KBM-7 (cell line): ENCODE measurements around the gene RPTOR.
"Not testable (repeated sequence)": the region's sequence is repeated elsewhere in the genome, so short reads cannot be mapped to it uniquely, and the experiment has no call there.

ENCODE experiments used
- DNase-seq: peaks from one replicate; pipeline ENCODE4 v3.0.0-alpha.2; 2015
- in situ Hi-C: fragments of 300-500 bp; cut with MboI; formaldehyde crosslinking; loops from 2 replicates; pipeline ENCODE4 v1.14.3; 2020; ENCODE audit warnings: low sequenced_read_pairs, low pct_unique_long_range_greater_than_20kb, mixed read lengths

Gene RPTOR

GRCh38 chr17:80512233-80512632 is 32.4 kb upstream of the RPTOR start:
- in situ Hi-C loops = no loop called here
- no peak for DNase-seq

- in situ Hi-C loops = no loop called here
These were observed 31.4 kb upstream of the RPTOR start for GRCh38 chr17:80513201-80513600.

DNA sequence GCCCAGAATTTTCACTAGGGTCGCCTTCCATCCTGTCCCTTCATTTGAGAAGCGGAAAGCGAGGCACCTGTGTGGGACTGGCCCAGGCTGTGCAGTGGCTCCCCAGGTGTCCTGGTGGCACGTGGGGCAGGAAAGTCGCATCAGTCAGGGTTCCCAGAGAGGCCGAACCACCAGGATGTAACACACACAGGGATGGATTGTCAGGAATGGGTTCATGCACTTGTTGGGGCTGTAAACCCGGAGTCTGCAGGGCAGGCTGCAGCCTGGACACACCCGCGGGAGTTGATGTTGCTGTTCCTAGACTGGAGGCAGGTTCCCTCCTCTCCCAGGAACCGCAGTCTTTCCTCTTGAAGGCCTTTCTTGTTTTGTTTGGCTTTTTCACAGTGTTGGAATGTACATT is 30.7 kb upstream of the RPTOR start:
- in situ Hi-C loops = no loop called here
- DNase-seq = no peak

More at GRCh38 chr17:80513201-80513600, 31.4 kb upstream of the RPTOR start:
- no peak for DNase-seq

DNA sequence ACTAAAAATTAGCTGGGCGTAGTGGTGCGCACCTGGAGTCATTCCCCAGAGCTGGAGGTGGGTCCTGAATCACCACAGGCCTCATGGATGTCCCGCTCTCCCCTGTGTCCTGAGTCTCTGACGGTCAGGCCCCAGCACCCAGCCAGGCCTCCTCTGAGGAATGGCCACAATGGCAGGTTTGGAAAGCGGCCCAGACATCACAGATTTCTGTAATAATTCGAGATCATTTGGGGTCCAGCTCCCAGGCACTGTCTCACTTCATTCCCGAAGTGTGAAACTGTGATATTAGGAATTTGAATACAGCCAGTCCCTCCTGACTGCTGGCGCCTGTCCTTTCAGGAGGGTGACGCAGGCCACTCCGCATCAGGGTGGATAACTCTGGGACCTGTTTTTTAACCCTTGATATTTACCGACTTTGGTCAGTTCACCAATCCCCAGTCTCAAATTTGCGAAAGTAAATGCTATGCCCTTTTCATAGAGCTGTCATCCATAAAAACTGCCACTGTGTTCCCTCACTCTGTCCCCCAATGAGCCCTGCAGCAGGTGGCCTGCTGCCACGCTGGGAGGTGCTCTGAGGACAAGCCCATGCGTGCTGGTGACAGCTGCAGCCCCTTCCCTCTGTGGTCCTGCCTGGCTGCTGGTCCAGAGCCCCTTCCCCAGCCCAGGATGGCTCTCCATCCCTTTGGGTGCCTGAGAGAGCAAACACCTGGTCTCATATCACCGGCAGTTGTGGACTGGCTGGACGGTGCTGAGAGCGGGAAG is 28.3 kb upstream of the RPTOR start:
- no peak for DNase-seq
- in situ Hi-C loops = no loop called here

- in situ Hi-C loops = no loop called here
- no peak for DNase-seq
These were observed 27.0 kb upstream of the RPTOR start for GRCh38 chr17:80517641-80518040.

GRCh38 chr17:80518392-80518791 is 26.2 kb upstream of the RPTOR start:
- in situ Hi-C loops = no loop called here
- no peak for DNase-seq

DNA sequence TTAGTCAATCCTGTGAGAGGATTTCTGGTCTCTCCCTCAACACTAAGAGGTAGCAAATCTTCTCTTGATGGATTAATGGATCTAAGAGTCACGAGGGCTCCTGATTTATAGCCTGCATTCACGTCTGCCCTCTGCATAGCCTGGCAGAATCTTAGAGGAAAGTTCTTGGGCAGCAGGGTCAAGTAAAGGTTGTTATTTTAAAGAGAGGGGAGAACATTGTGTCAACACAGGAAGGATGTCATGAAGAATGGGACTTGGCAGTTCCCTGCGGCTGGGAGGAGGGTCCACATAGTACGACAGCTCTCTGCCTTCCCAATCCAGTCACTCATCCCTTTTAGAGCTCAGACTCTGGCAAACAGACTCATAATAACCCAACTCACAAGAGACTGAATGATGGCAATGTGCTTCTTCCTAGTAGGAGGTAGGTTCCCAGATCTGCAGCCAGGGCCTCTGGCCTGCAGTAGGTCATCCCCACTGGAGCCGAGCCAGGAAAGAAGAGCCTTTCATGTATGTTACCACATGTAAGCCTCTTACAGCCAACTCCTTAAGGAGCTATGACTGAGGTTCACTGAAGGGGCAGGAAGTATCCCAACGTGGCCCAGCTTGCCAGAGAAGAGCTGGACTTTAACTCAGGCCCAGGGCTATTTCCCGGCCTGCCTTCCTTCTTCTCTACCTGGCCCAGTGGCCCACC is 25.4 kb upstream of the RPTOR start:
- in situ Hi-C loops = no loop called here
- no peak for DNase-seq

DNA sequence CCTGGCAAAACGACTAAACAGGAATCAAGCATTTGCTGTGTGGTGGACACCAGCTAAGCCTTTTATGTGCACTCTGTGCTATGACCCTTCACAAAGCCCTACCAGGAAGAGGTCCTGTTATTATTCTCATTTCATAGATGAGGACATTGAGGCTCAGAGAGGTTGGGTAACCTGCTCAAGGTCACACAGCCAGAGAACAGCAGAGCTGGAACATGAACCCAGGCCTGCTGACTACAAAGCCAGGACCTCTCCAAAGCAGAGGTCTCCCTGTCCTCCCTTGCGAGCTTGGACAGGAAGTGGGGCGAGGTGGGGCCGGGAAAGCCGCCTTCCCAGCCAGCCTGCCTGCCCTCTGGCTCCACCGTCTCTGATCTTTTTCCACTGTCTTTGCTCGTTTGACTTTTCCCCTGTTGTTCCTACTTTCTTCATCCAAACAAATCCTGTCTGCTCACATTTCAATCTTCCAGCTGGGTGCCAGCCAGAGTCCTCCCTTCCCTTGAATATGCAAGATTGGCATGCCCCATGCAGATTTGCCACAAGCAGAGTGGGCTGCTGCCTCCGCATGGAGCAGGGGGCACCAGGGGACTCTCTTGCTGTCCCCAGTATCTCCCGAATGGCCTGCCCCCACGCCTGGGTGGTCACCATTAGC is 23.7 kb upstream of the RPTOR start:
- in situ Hi-C loops = no loop called here
- no peak for DNase-seq

GRCh38 chr17:80523054-80523744 is 21.4 kb upstream of the RPTOR start:
- DNase-seq = no peak
- in situ Hi-C loops = no loop called here

DNA sequence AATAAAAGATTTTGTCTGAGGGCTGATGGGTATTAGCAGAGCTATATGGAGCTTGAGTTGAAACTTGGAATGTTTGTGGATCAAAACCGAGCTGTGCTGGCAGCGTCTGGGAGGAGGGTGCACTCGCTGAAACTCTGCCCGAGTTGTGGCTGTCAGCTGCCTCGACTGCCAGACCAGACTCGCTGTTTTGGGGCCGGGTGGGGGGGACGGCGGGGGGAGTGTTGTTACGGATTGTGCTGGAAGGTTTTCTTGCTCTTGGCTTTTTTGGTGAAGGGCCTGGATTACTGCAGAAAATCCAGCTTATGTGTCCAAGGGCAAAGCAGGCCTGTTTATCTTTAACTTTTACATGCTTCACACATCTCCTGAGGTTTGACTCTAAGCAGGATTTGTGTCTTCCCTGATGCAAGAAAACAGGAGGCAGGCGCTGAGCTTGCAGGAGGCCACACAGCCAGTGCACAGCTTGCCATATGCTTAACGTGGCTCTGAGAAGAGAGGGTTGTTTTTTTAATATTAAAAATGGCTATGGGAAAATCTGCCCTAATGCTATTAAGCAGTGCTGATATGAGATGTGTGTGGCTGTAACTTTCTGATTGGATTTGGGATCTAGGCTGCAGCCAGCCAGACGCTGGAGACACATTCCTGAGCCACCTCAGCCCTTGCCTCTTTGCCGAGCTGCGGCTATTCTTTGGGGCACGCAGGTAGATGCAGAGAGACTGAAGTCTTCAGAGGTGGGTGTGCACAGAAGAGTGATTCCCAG is 20.5 kb upstream of the RPTOR start:
- no peak for DNase-seq
- in situ Hi-C loops = no loop called here

DNA sequence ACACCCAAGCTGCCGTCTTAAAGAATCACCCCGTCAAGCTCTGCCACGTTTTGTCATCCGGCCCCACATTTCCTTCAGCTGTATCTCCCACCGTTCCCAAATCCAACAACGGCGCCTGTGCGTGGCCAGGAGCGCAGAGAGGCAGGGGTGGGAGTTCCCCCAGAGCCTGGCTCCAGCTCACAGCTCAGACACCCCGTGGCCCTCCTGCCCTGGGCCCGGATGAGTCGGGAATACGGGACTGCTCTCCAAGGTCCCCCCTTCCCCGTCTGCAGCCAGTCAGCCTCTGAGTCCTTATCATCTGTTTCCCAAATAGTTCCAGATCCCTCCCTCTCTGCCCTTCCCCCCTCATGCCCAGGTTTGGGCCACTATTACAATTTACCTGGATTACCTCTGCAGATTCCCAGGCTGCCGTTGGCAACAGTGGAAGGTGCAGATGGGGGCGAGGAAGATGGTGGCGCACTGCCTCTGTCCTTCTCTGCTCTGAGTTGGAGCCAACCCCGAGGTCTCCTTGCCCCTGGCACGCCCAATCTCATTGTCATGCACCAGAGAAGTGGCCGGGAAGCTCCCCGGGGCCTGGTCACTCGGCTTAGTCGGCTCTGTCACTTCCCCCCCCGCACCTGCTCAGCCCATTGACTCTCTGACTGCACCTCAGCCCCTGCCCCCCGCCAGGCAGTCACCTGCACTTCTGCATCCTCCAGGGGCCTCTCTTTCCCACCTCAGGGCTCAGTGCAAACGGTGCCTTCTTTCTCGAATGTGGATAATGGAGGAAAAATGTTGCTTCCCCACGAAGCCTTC is 18.3 kb upstream of the RPTOR start:
- in situ Hi-C loops = no loop called here
- no peak for DNase-seq

DNA sequence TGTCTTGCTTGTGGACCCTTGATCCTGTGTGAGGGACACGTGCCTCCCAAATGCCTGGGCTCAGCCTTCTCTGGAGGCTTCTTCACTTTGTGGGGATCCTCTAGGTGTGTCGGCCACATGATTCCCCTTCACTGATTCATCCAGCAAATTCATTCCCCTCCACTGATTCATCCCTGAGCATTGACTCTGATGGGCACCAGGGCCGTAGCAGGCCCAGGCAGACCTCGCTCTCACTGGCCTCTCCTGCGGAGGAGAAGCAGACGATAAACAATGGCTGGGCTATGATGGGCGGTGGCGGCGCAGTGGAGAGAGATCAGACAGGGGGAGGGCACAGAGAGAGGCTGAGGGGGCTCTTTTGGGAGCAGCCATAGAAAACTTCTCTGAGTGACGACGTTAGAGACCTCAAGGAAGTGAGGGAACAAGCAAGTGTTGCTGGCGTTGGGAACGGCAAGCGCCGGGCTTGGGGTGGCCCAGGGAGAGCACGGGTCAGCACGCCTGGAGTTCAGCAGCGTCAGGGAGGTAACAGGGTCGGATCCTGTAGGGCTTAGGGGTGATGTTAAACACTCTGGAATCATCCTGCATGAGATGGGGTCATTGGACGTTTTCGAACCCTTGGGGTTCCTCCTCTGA is 17.5 kb upstream of the RPTOR start:
- in situ Hi-C loops = no loop called here
- DNase-seq = no peak

DNA sequence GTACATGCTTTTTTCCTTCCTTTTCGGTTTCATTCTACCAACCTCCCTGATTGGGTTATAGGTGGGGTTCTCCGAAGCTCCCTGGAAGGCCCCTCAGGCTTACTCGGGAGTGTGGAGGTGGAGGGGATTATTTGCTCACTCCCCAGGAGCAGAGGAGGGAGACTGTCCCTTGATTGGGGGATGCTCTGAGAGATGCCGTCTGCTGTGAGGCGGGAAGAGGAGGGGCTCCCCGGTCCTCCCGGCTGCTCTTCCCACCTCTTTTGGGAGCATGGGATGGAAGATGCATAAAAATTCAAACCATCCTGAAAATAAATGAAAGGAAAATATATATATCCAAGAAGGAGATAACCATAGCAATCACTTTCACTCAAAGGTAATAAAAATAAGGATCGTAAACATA is 16.1 kb upstream of the RPTOR start:
- in situ Hi-C loops = no loop called here
- DNase-seq = no peak

DNA sequence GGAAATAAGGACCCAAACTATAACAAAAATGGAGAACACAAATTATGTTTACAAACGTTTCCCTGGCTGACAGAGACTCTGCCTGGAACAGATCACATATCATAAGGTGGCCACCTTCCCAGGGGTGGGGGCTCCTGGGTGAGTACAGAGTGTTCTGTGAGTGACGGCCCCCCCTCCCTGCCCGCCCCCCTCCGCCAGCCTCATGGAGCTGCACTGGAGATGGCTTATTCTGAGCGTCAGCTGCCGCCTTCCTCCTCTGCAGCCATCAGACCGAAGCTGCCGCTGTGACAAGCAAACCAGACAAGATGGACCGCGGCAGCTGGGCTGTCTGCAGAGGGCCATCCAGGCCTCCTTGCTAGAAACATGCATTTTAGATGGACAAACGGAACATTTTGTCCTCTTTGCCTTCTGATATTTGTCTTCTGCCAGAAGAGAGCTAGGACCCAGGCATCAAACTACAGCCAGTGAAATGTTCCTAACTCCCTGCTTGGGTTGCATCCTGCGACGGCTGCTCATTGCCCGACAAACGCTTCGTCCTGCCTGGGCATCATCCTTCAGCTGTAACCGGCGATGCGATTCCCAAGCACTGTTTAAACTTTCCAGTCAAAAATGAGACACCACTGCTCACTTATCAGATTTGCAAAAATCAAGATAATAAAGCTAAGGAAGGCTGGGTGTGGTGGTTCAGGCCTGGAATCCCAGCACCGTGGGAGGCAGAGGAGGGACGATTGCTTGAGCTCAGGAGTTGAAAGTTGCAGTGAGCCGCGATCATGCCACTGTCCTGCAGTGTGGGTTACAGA is 15.3 kb upstream of the RPTOR start:
- in situ Hi-C loops = no loop called here
- DNase-seq = no peak

GRCh38 chr17:80529904-80530292 is 14.7 kb upstream of the RPTOR start:
- no peak for DNase-seq
- in situ Hi-C loops = no loop called here

- in situ Hi-C loops = no loop called here
- DNase-seq = no peak
These were observed 13.2 kb upstream of the RPTOR start for GRCh38 chr17:80531400-80531799.

DNA sequence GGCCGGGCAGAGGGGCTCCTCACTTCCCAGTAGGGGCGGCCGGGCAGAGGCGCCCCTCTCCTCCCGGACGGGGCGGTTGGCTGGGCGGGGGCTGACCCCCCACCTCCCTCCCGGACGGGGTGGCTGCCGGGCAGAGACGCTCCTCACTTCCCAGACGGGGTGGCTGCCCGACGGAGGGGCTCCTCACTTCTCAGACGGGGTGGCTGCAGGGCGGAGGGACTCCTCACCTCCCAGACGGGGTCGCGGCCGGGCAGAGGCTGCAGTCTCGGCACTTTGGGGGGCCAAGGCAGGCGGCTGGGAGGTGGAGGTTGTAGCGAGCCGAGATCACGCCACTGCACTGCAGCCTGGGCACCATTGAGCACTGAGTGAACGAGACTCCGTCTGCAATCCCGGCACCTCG is 7.3 kb upstream of the RPTOR start:
- in situ Hi-C loops, DNase-seq: not testable (repeated sequence)
